Caco-2 (cell line): ENCODE data around the gene FANCC. TPM values are rescaled to one million over a fixed set of nuclear protein-coding genes. Genes with fewer than 3 reads are reported as not detected.

Source experiments
- BruUV-seq: library from RNA; stranded (reverse); fragments of 400-500 nt; replicated peaks from 2 replicates; lab custom pipeline; 2021; lab: Mats Ljungman, UMichigan
- CTCF ChIA-PET: fragments of 300-600 bp; sonication (Branson Sonifier 250); formaldehyde crosslinking; loops from one replicate; lab custom pipeline; 2022; ENCODE audit warnings: antibody characterized with exemption; lab: Charles Lee
- POLR2A ChIA-PET: fragments of 300-600 bp; sonication (Branson Sonifier 250); formaldehyde crosslinking; loops from one replicate; lab custom pipeline; 2022; ENCODE audit warnings: antibody characterized with exemption; lab: Charles Lee
- DNase-seq, 2 experiments: peaks; one replicate each; pipeline versions ENCODE4 v3.0.0 to v3.0.0-alpha.2; 2020 to 2022
- H3K27me3 ChIP-seq: replicated peaks from 2 replicates; pipeline ENCODE4 v1.6.0; 2011; ENCODE audit warnings: low read length; ENCODE audit not compliant: control insufficient read depth, insufficient read depth
- H3K36me3 ChIP-seq: 2 replicates; pipeline ENCODE4 v1.5.1; 2011; ENCODE audit warnings: low read length; ENCODE audit not compliant: control insufficient read depth, insufficient read depth
- H3K4me1 ChIP-seq: fragments of 250-450 bp; sonication (Bioruptor Pico); 2 replicates; pipeline ENCODE4 v1.5.1; 2020; ENCODE audit warnings: mild to moderate bottlenecking
- H3K4me3 ChIP-seq: 2 replicates; pipeline ENCODE4 v1.5.1; 2011; ENCODE audit warnings: low read depth, mild to moderate bottlenecking, control low read depth, low read length
- H3K9me3 ChIP-seq: fragments of 250-450 bp; sonication (Bioruptor Pico); 2 replicates; pipeline ENCODE4 v1.5.1; 2020; ENCODE audit warnings: mild to moderate bottlenecking, moderate library complexity
- H3K27ac Mint-ChIP-seq: one replicate; pipeline ENCODE4 v1.8.0; 2022; ENCODE audit warnings: mixed read lengths; ENCODE audit not compliant: unreplicated experiment
- H3K27me3 Mint-ChIP-seq: one replicate; pipeline ENCODE4 v1.8.0; 2022; ENCODE audit warnings: mixed read lengths; ENCODE audit not compliant: insufficient read depth, unreplicated experiment
- H3K36me3 Mint-ChIP-seq: one replicate; pipeline ENCODE4 v1.8.0; 2022; ENCODE audit warnings: mild to moderate bottlenecking, mixed read lengths; ENCODE audit not compliant: insufficient read depth, unreplicated experiment
- H3K4me1 Mint-ChIP-seq: one replicate; pipeline ENCODE4 v1.8.0; 2022; ENCODE audit warnings: low read depth, mixed read lengths; ENCODE audit not compliant: unreplicated experiment
- H3K4me3 Mint-ChIP-seq: one replicate; pipeline ENCODE4 v1.8.0; 2022; ENCODE audit warnings: mild to moderate bottlenecking, moderate library complexity, mixed read lengths; ENCODE audit not compliant: unreplicated experiment
- H3K9me3 Mint-ChIP-seq: one replicate; pipeline ENCODE4 v1.8.0; 2022; ENCODE audit warnings: mixed read lengths; ENCODE audit not compliant: unreplicated experiment
- CTCF ChIP-seq, 2 experiments: fragments of 200-600 bp in 1 of 2; IDR thresholded peaks; 1 replicate in 1 of 2; 2 replicates in 1 of 2; pipeline versions ENCODE4 v1.5.1 to v1.8.0; 2011 to 2022; ENCODE audit warnings: antibody characterized with exemption in 1 of 2, control low read depth in 1 of 2, inconsistent platforms in 1 of 2, low read depth in 1 of 2, low read length in 1 of 2, mild to moderate bottlenecking in 1 of 2, moderate library complexity in 1 of 2; ENCODE audit not compliant: insufficient read depth in 1 of 2, severe bottlenecking in 1 of 2, unreplicated experiment in 1 of 2
- intact Hi-C: fragments of 100-400 bp; cut with micrococcal nuclease; formaldehyde crosslinking; loops from one replicate; pipeline ENCODE4 v1.10.0; 2022; ENCODE audit not compliant: unreplicated experiment
- total RNA-seq: library from RNA; stranded (reverse); gene quantifications from 2 replicates; pipeline ENCODE4 v1.2.3, GENCODE V29; 2022

FANCC gene
- total RNA-seq, 1 experiment from 2014 or later: 29.2 TPM

DNA sequence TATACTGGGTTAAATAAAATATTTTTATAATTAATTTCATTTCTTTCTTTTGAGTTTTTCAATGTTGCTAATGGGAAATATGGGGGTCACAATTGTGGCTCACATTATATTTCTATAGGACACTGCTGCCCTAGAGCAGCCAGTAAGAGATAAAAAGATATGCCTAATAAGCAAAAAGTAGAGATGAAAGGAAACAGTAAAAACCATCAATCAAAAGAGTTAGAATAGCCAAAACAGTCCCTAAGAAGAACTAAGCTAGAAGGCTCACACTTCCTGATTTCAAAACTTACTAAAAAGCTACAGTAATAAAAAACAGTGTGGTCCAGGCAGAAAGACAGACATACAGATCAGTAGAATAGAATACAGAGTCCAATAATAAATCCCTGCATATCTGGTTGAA is 104.4 kb downstream of the FANCC start:
- H3K27ac Mint-ChIP-seq: no peak overlapping the region
- H3K4me3 ChIP-seq: no peak overlapping the region
- H3K27me3 ChIP-seq: no peaks in the 10 kb centered on the region
- H3K4me1 Mint-ChIP-seq: peaks cover 6% of the 10 kb centered on the region
- no peaks in the 10 kb centered on the region for H3K36me3 Mint-ChIP-seq
- H3K4me1 ChIP-seq: peaks cover 12% of the 10 kb centered on the region
- no peaks in the 10 kb centered on the region for H3K36me3 ChIP-seq
- TF ChIP-seq CTCF (IDR thresholded peaks at IDR 0.05; ENCODE audit: insufficient read depth in 1 of 2, low read depth in 1 of 2, low read length in 1 of 2, severe bottlenecking in 1 of 2, unreplicated experiment in 1 of 2): no peak
- no peaks in the 10 kb centered on the region for H3K27me3 Mint-ChIP-seq
- no peaks in the 10 kb centered on the region for H3K9me3 ChIP-seq
- ChIA-PET POLR2A (no interaction called here), CTCF (no interaction called here)
- H3K9me3 Mint-ChIP-seq: no peaks in the 10 kb centered on the region
- H3K4me3 Mint-ChIP-seq: no peak overlapping the region
- BruUV-seq: no TSS peak
- no peak for DNase-seq
- intact Hi-C loops: no loop called here

GRCh38 chr9:95211028-95211427 is 106.5 kb downstream of the FANCC start:
- BruUV-seq: no TSS peak
- Histone ChIP-seq H3K4me3 (no peak overlapping the region), H3K9me3 (no peaks in the 10 kb centered on the region), H3K36me3 (no peaks in the 10 kb centered on the region), H3K4me1 (peaks cover 31% of the 10 kb centered on the region), H3K27me3 (no peaks in the 10 kb centered on the region)
- TF ChIP-seq CTCF (IDR thresholded peaks at IDR 0.05; ENCODE audit: insufficient read depth in 1 of 2, low read depth in 1 of 2, low read length in 1 of 2, severe bottlenecking in 1 of 2, unreplicated experiment in 1 of 2): no peak
- no peaks in the 10 kb centered on the region for H3K9me3 Mint-ChIP-seq
- H3K27me3 Mint-ChIP-seq: no peaks in the 10 kb centered on the region
- no peaks in the 10 kb centered on the region for H3K36me3 Mint-ChIP-seq
- POLR2A ChIA-PET: no interaction called here
- no peak for DNase-seq
- intact Hi-C loops: no loop called here
- H3K27ac Mint-ChIP-seq: no peak overlapping the region
- peaks cover 24% of the 10 kb centered on the region for H3K4me1 Mint-ChIP-seq
- no peak overlapping the region for H3K4me3 Mint-ChIP-seq
- CTCF ChIA-PET: no interaction called here

- intact Hi-C loops: loop anchor here (1.0 to 2.0 kb wide), 2 partner anchors 17 to 62 kb away; no protein-coding TSS in a partner anchor
- Histone ChIP-seq H3K9me3 (no peaks in the 10 kb centered on the region), H3K27me3 (no peaks in the 10 kb centered on the region), H3K4me1 (peaks cover 38% of the 10 kb centered on the region), H3K36me3 (no peaks in the 10 kb centered on the region), H3K4me3 (no peak overlapping the region)
- BruUV-seq: no TSS peak
- Mint-ChIP-seq H3K9me3 (no peaks in the 10 kb centered on the region), H3K27ac (peak overlapping the region; percentile 84), H3K36me3 (no peaks in the 10 kb centered on the region), H3K4me3 (peak overlapping the region; percentile 66), H3K27me3 (no peaks in the 10 kb centered on the region), H3K4me1 (peaks cover 31% of the 10 kb centered on the region)
- TF ChIP-seq CTCF (IDR thresholded peaks at IDR 0.05; ENCODE audit: insufficient read depth in 1 of 2, low read depth in 1 of 2, low read length in 1 of 2, severe bottlenecking in 1 of 2, unreplicated experiment in 1 of 2): no peak
- ChIA-PET POLR2A (no interaction called here), CTCF (no interaction called here)
- DNase-seq: peak; percentile 57 to 73
Observed at GRCh38 chr9:95207403-95207802, 110.1 kb downstream of the FANCC start.
